GM23338 (cell line): Measurements from ENCODE around the gene AKIRIN2. TPM values are rescaled to one million over a fixed set of nuclear protein-coding genes. Genes with fewer than 3 reads are reported as not detected.

Experiments
- ATAC-seq: fragments of 200-7000 bp; cut with Tn5 transposase; 3 replicates; pipeline ENCODE4 v1.9.1; 2020
- DNase-seq: peaks from one replicate; pipeline ENCODE4 v3.0.0-alpha.2; 2015; ENCODE audit warnings: low spot score
- H2AFZ ChIP-seq: fragments of 200-600 bp; sonication (generic); 2 replicates; pipeline ENCODE4 v1.8.0; 2016; ENCODE audit warnings: antibody characterized with exemption, mild to moderate bottlenecking, moderate library complexity
- H3F3A ChIP-seq: fragments of 200-600 bp; sonication (generic); replicated peaks from 2 replicates; pipeline ENCODE4 v1.8.0; 2017; ENCODE audit warnings: antibody characterized with exemption, mixed run types, low read depth
- H3K27ac ChIP-seq: fragments of 200-600 bp; sonication (generic); 2 replicates; pipeline ENCODE4 v1.6.1; 2016; ENCODE audit warnings: low read depth
- H3K27me3 ChIP-seq: fragments of 200-600 bp; sonication (generic); 2 replicates; pipeline ENCODE4 v1.8.0; 2016; ENCODE audit warnings: mild to moderate bottlenecking, mixed run types, moderate library complexity; ENCODE audit not compliant: insufficient read depth
- H3K36me3 ChIP-seq: fragments of 200-600 bp; sonication (generic); 2 replicates; pipeline ENCODE4 v1.8.0; 2016; ENCODE audit warnings: mild to moderate bottlenecking; ENCODE audit not compliant: insufficient read depth
- H3K4me1 ChIP-seq: fragments of 200-600 bp; sonication (generic); 2 replicates; pipeline ENCODE4 v1.8.0; 2016; ENCODE audit warnings: mild to moderate bottlenecking, moderate library complexity; ENCODE audit not compliant: insufficient read depth
- H3K4me2 ChIP-seq: fragments of 200-600 bp; sonication (generic); 2 replicates; pipeline ENCODE4 v1.7.1; 2017; ENCODE audit warnings: mixed run types
- H3K4me3 ChIP-seq: fragments of 200-600 bp; sonication (generic); 2 replicates; pipeline ENCODE4 v1.6.1; 2016; ENCODE audit warnings: mixed run types
- H3K79me2 ChIP-seq: fragments of 200-600 bp; sonication (generic); replicated peaks from 2 replicates; pipeline ENCODE4 v1.8.0; 2017; ENCODE audit warnings: mild to moderate bottlenecking; ENCODE audit not compliant: insufficient read depth
- H3K9me2 ChIP-seq: fragments of 200-600 bp; sonication (generic); 2 replicates; pipeline ENCODE4 v1.8.0; 2017; ENCODE audit not compliant: insufficient read depth
- H4K20me1 ChIP-seq: fragments of 200-600 bp; sonication (generic); replicated peaks from 2 replicates; pipeline ENCODE4 v1.8.0; 2017; ENCODE audit warnings: mild to moderate bottlenecking; ENCODE audit not compliant: insufficient read depth
- H3K27ac Mint-ChIP-seq: 2 replicates; pipeline ENCODE4 v1.8.0; 2020; ENCODE audit warnings: inconsistent platforms, mild to moderate bottlenecking, moderate library complexity, mixed read lengths
- H3K27me3 Mint-ChIP-seq: 3 replicates; pipeline ENCODE4 v1.8.0; 2022; ENCODE audit warnings: low read depth, mild to moderate bottlenecking, moderate library complexity, mixed read lengths, inconsistent platforms; ENCODE audit not compliant: insufficient read depth, poor library complexity
- H3K36me3 Mint-ChIP-seq: 3 replicates; pipeline ENCODE4 v1.8.0; 2021; ENCODE audit warnings: low read depth, mild to moderate bottlenecking, inconsistent platforms, moderate library complexity, mixed read lengths
- H3K4me1 Mint-ChIP-seq: 3 replicates; pipeline ENCODE4 v1.8.0; 2020; ENCODE audit warnings: mild to moderate bottlenecking, inconsistent platforms, mixed read lengths
- H3K4me3 Mint-ChIP-seq: 3 replicates; pipeline ENCODE4 v1.8.0; 2021; ENCODE audit warnings: moderate library complexity, mild to moderate bottlenecking, inconsistent platforms, mixed read lengths
- H3K9me3 Mint-ChIP-seq: 3 replicates; pipeline ENCODE4 v1.8.0; 2020; ENCODE audit warnings: moderate library complexity, mild to moderate bottlenecking, inconsistent platforms, mixed read lengths
- CREB1 ChIP-seq: fragments of 250-450 bp; sonication (Bioruptor Pico); IDR thresholded peaks from 2 replicates; pipeline ENCODE4 v1.5.0; 2020; ENCODE audit warnings: low read depth, mild to moderate bottlenecking, moderate library complexity
- CTCF ChIP-seq, 2 experiments: fragments of 200-600 bp in 1 of 2; sonication (generic) in 1 of 2; conservative IDR thresholded peaks; 2 replicates each; pipeline versions ENCODE4 v1.5.1 to v1.6.1; 2016 to 2017; ENCODE audit warnings: antibody characterized with exemption in 2 of 2, low read depth in 2 of 2, mild to moderate bottlenecking in 2 of 2, moderate library complexity in 1 of 2
- EZH2 ChIP-seq: fragments of 200-600 bp; sonication (generic); IDR thresholded peaks from one replicate; pipeline ENCODE4 v1.8.0; 2017; ENCODE audit warnings: antibody characterized with exemption, mild to moderate bottlenecking, low read depth; ENCODE audit not compliant: unreplicated experiment
- EZH2phosphoT487 ChIP-seq: fragments of 200-600 bp; sonication (generic); IDR thresholded peaks from one replicate; pipeline ENCODE4 v1.8.1; 2018; ENCODE audit warnings: antibody characterized with exemption; ENCODE audit not compliant: unreplicated experiment
- JUNB ChIP-seq: IDR thresholded peaks from one replicate; pipeline ENCODE4 v1.6.1; 2016; ENCODE audit warnings: antibody characterized with exemption; ENCODE audit not compliant: unreplicated experiment
- NANOG ChIP-seq: IDR thresholded peaks from 2 replicates; pipeline ENCODE4 v1.6.1; 2016; ENCODE audit warnings: antibody characterized with exemption, borderline replicate concordance
- POLR2AphosphoS5 ChIP-seq: IDR thresholded peaks from 2 replicates; pipeline ENCODE4 v1.6.1; 2016; ENCODE audit warnings: antibody characterized with exemption, low read depth
- REST ChIP-seq: IDR thresholded peaks from one replicate; pipeline ENCODE4 v1.6.1; 2018; ENCODE audit warnings: antibody characterized with exemption; ENCODE audit not compliant: unreplicated experiment
- STAT1 ChIP-seq: IDR thresholded peaks from one replicate; pipeline ENCODE4 v1.6.1; 2016; ENCODE audit warnings: antibody characterized with exemption; ENCODE audit not compliant: unreplicated experiment
- ZNF114 ChIP-seq: fragments of 250-450 bp; sonication (Bioruptor Pico); IDR thresholded peaks from 2 replicates; pipeline ENCODE4 v1.5.0; 2020; ENCODE audit warnings: mild to moderate bottlenecking, moderate library complexity
- ZNF331 ChIP-seq: fragments of 250-450 bp; sonication (Bioruptor Pico); IDR thresholded peaks from 2 replicates; pipeline ENCODE4 v1.5.0; 2020; ENCODE audit warnings: low read depth, mild to moderate bottlenecking, moderate library complexity
- polyA plus RNA-seq: library from polyadenylated mRNA; unstranded; fragments of >200 nt; fragmentation: Nextera tagmentation; extraction: Ambion mirVana; gene quantifications from 2 replicates; pipeline ENCODE4 v1.2.1, GENCODE V29; 2016
- total RNA-seq: library from RNA; depleted of rRNA; stranded (reverse); fragments of >200 nt; shearing (Covaris generic); gene quantifications from 2 replicates; pipeline ENCODE4 v1.2.3, GENCODE V29; 2014
- TF ChIP-seq, protein P1 (sequence below): IDR thresholded peaks from 2 replicates; pipeline ENCODE4 v1.6.1; 2016; ENCODE audit warnings: antibody characterized with exemption
- TF ChIP-seq, protein P2 (sequence below): fragments of 250-450 bp; sonication (Bioruptor Pico); IDR thresholded peaks from 2 replicates; pipeline ENCODE4 v1.5.0; 2020; ENCODE audit warnings: mild to moderate bottlenecking, moderate library complexity

The AKIRIN2 gene
- total and polyA plus RNA-seq, 2 experiments from 2014 or later: 62.1 to 98.1 TPM

DNA sequence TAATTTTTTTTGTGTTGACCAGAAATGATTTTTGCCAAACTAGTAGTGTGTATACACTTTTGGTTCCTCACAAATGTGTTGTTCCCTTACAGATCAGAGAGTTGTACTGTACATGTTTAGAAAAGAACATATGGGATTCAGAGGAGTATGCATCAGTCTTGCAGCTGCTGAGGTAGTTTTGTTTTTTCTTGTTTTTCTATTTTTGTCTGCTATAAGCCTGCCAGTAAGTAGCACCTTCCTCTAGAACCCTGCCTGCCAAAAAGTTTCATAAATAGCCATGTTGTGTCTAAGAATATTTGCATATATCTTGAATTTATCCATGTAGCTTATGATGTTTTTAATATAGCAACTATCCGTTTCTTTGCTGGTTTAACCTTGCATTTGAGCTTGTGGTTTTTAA is 65.7 kb downstream of the AKIRIN2 start:
- H3K4me1 ChIP-seq: peaks cover 7% of the 10 kb centered on the region
- H3K36me3 Mint-ChIP-seq: peaks cover 39% of the 10 kb centered on the region
- H3F3A ChIP-seq: no peaks in the 10 kb centered on the region
- no peak for TF ChIP-seq JUNB
- TF ChIP-seq POLR2AphosphoS5: no peak
- no peak for TF ChIP-seq ZNF114 (CRISPR knock-in tag)
- no peak for TF ChIP-seq REST
- TF ChIP-seq EZH2: no peak
- TF ChIP-seq, protein P1, sequence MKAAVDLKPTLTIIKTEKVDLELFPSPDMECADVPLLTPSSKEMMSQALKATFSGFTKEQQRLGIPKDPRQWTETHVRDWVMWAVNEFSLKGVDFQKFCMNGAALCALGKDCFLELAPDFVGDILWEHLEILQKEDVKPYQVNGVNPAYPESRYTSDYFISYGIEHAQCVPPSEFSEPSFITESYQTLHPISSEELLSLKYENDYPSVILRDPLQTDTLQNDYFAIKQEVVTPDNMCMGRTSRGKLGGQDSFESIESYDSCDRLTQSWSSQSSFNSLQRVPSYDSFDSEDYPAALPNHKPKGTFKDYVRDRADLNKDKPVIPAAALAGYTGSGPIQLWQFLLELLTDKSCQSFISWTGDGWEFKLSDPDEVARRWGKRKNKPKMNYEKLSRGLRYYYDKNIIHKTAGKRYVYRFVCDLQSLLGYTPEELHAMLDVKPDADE: no peak
- TF ChIP-seq CTCF (conservative IDR thresholded peaks at IDR 0.05; ENCODE audit: low read depth in 2 of 2): no peak
- TF ChIP-seq, protein P2, sequence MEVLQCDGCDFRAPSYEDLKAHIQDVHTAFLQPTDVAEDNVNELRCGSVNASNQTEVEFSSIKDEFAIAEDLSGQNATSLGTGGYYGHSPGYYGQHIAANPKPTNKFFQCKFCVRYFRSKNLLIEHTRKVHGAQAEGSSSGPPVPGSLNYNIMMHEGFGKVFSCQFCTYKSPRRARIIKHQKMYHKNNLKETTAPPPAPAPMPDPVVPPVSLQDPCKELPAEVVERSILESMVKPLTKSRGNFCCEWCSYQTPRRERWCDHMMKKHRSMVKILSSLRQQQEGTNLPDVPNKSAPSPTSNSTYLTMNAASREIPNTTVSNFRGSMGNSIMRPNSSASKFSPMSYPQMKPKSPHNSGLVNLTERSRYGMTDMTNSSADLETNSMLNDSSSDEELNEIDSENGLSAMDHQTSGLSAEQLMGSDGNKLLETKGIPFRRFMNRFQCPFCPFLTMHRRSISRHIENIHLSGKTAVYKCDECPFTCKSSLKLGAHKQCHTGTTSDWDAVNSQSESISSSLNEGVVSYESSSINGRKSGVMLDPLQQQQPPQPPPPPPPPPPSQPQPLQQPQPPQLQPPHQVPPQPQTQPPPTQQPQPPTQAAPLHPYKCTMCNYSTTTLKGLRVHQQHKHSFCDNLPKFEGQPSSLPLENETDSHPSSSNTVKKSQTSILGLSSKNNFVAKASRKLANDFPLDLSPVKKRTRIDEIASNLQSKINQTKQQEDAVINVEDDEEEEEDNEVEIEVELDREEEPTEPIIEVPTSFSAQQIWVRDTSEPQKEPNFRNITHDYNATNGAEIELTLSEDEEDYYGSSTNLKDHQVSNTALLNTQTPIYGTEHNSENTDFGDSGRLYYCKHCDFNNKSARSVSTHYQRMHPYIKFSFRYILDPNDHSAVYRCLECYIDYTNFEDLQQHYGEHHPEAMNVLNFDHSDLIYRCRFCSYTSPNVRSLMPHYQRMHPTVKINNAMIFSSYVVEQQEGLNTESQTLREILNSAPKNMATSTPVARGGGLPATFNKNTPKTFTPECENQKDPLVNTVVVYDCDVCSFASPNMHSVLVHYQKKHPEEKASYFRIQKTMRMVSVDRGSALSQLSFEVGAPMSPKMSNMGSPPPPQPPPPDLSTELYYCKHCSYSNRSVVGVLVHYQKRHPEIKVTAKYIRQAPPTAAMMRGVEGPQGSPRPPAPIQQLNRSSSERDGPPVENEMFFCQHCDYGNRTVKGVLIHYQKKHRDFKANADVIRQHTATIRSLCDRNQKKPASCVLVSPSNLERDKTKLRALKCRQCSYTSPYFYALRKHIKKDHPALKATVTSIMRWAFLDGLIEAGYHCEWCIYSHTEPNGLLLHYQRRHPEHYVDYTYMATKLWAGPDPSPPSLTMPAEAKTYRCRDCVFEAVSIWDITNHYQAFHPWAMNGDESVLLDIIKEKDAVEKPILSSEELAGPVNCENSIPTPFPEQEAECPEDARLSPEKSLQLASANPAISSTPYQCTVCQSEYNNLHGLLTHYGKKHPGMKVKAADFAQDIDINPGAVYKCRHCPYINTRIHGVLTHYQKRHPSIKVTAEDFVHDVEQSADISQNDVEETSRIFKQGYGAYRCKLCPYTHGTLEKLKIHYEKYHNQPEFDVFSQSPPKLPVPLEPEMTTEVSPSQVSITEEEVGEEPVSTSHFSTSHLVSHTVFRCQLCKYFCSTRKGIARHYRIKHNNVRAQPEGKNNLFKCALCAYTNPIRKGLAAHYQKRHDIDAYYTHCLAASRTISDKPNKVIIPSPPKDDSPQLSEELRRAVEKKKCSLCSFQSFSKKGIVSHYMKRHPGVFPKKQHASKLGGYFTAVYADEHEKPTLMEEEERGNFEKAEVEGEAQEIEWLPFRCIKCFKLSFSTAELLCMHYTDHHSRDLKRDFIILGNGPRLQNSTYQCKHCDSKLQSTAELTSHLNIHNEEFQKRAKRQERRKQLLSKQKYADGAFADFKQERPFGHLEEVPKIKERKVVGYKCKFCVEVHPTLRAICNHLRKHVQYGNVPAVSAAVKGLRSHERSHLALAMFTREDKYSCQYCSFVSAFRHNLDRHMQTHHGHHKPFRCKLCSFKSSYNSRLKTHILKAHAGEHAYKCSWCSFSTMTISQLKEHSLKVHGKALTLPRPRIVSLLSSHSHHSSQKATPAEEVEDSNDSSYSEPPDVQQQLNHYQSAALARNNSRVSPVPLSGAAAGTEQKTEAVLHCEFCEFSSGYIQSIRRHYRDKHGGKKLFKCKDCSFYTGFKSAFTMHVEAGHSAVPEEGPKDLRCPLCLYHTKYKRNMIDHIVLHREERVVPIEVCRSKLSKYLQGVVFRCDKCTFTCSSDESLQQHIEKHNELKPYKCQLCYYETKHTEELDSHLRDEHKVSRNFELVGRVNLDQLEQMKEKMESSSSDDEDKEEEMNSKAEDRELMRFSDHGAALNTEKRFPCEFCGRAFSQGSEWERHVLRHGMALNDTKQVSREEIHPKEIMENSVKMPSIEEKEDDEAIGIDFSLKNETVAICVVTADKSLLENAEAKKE (CRISPR knock-in tag): no peak
- TF ChIP-seq CREB1 (CRISPR knock-in tag): no peak
- no peak for TF ChIP-seq EZH2phosphoT487
- no peak for TF ChIP-seq STAT1
- no peak for TF ChIP-seq ZNF331 (CRISPR knock-in tag)
- TF ChIP-seq NANOG: no peak
- H3K4me1 Mint-ChIP-seq: peaks cover 6% of the 10 kb centered on the region; the same call in 1 of the 3 replicates
- no peak overlapping the region for H3K4me3 ChIP-seq
- ATAC-seq: no peak
- H4K20me1 ChIP-seq: no peaks in the 10 kb centered on the region
- H3K27me3 Mint-ChIP-seq: peaks cover 4% of the 10 kb centered on the region
- no peaks in the 10 kb centered on the region for H3K79me2 ChIP-seq
- no peaks in the 10 kb centered on the region for H3K27me3 ChIP-seq
- peaks cover 11% of the 10 kb centered on the region for H3K36me3 ChIP-seq
- H3K9me3 Mint-ChIP-seq: no peaks in the 10 kb centered on the region
- H3K27ac ChIP-seq: no peak overlapping the region
- no peaks in the 10 kb centered on the region for H3K9me2 ChIP-seq
- DNase-seq: no peak
- H3K4me3 Mint-ChIP-seq: no peak overlapping the region
- no peak overlapping the region for H2AFZ ChIP-seq
- H3K27ac Mint-ChIP-seq: no peak overlapping the region
- H3K4me2 ChIP-seq: no peak overlapping the region
